HuH-7.5 (cell line): ENCODE results near the gene KLRC4.
"Not testable (repeated sequence)": the region's sequence is repeated elsewhere in the genome, so short reads cannot be mapped to it uniquely, and the experiment has no call there.

Source experiments
- DNase-seq: peaks from one replicate; pipeline ENCODE4 v3.0.0; 2011; ENCODE audit warnings: low spot score

Gene KLRC4

GRCh38 chr12:10397296-10397695 lies 12.3 kb downstream of the KLRC4 start:
- DNase-seq = no peak

- not testable (repeated sequence) for DNase-seq
Observed at GRCh38 chr12:10396176-10396575, 13.4 kb downstream of the KLRC4 start.

- DNase-seq = peak; percentile 28
Observed at GRCh38 chr12:10395390-10395998, 14.1 kb downstream of the KLRC4 start.

GRCh38 chr12:10394531-10395152 lies 14.9 kb downstream of the KLRC4 start:
- DNase-seq = not testable (repeated sequence)

- no peak for DNase-seq
Observed at GRCh38 chr12:10393291-10393690, 16.3 kb downstream of the KLRC4 start.

- no peak for DNase-seq
Observed at GRCh38 chr12:10392394-10392930, 17.1 kb downstream of the KLRC4 start.

GRCh38 chr12:10390991-10391390 lies 18.6 kb downstream of the KLRC4 start:
- DNase-seq = not testable (repeated sequence)

GRCh38 chr12:10389904-10390303 lies 19.7 kb downstream of the KLRC4 start, which contains the start of gene KLRK1:
Gene KLRK1, minus strand, starts transcription at chr12:10390041. Its CDS starts 1,231 bp downstream, at chr12:10388810.
- no peak for DNase-seq

- no peak for DNase-seq
Observed at GRCh38 chr12:10388624-10389413, 20.7 kb downstream of the KLRC4 start.

GRCh38 chr12:10387498-10387897 lies 22.1 kb downstream of the KLRC4 start:
- DNase-seq = not testable (repeated sequence)

- no peak for DNase-seq
Observed at GRCh38 chr12:10386857-10387256, 22.7 kb downstream of the KLRC4 start.

- no peak for DNase-seq
Observed at GRCh38 chr12:10385166-10385613, 24.4 kb downstream of the KLRC4 start.

- DNase-seq = no peak
Observed at GRCh38 chr12:10384191-10384590, 25.4 kb downstream of the KLRC4 start.

- DNase-seq = no peak
Observed at GRCh38 chr12:10381928-10382628, 27.5 kb downstream of the KLRC4 start.

- not testable (repeated sequence) for DNase-seq
Observed at GRCh38 chr12:10378737-10379136, 30.8 kb downstream of the KLRC4 start.

- no peak for DNase-seq
Observed at GRCh38 chr12:10374624-10375018, 34.9 kb downstream of the KLRC4 start.

GRCh38 chr12:10372559-10372958 lies 37.0 kb downstream of the KLRC4 start:
- no peak for DNase-seq

- DNase-seq = not testable (repeated sequence)
Observed at GRCh38 chr12:10371893-10372535, 37.5 kb downstream of the KLRC4 start.

GRCh38 chr12:10369557-10370415 lies 39.8 kb downstream of the KLRC4 start:
- no peak for DNase-seq
